ENCODE measurements around the gene CDH13.

CDH13 gene

GRCh38 chr16:82965808-82966207 is 339.0 kb downstream of the CDH13 start:
- no peak for DNase-seq

GRCh38 chr16:82967424-82967823 is 340.7 kb downstream of the CDH13 start:
- DNase-seq = no peak

GRCh38 chr16:82971126-82971525 is 344.4 kb downstream of the CDH13 start:
- DNase-seq = no peak

GRCh38 chr16:82972331-82972919 is 345.7 kb downstream of the CDH13 start:
- no peak for DNase-seq

- no peak for DNase-seq
Measured at GRCh38 chr16:82979406-82980111, 352.8 kb downstream of the CDH13 start.

GRCh38 chr16:82980810-82981209 is 354.0 kb downstream of the CDH13 start:
- no peak for DNase-seq

- no peak for DNase-seq
Measured at GRCh38 chr16:82987767-82988166, 361.0 kb downstream of the CDH13 start.

- no peak for DNase-seq
Measured at GRCh38 chr16:82990155-82990554, 363.4 kb downstream of the CDH13 start.

- DNase-seq = no peak
Measured at GRCh38 chr16:82991410-82991809, 364.6 kb downstream of the CDH13 start.

GRCh38 chr16:82991966-82992675 is 365.4 kb downstream of the CDH13 start:
- no peak for DNase-seq

- no peak for DNase-seq
Measured at GRCh38 chr16:82992786-82993185, 366.0 kb downstream of the CDH13 start.

GRCh38 chr16:82993415-82993814 is 366.6 kb downstream of the CDH13 start:
- DNase-seq = no peak

- no peak for DNase-seq
Measured at GRCh38 chr16:82993926-82994325, 367.2 kb downstream of the CDH13 start.

- DNase-seq = peak; percentile 23
Measured at GRCh38 chr16:82995286-82995923, 368.6 kb downstream of the CDH13 start.

- DNase-seq = peak; percentile 23
Measured at GRCh38 chr16:82995924-82996441, 369.2 kb downstream of the CDH13 start.

- no peak for DNase-seq
Measured at GRCh38 chr16:82996814-82997213, 370.0 kb downstream of the CDH13 start.

- no peak for DNase-seq
Measured at GRCh38 chr16:82999711-83000110, 372.9 kb downstream of the CDH13 start.

- DNase-seq = peak; percentile 41
Measured at GRCh38 chr16:83002351-83003334, 375.9 kb downstream of the CDH13 start.

- no peak for DNase-seq
Measured at GRCh38 chr16:83004868-83005652, 378.3 kb downstream of the CDH13 start.

- DNase-seq = no peak
Measured at GRCh38 chr16:83005653-83006160, 378.9 kb downstream of the CDH13 start.
